Measurements from ENCODE around the gene CISD2.
"Not testable (repeated sequence)": the region's sequence is repeated elsewhere in the genome, so short reads cannot be mapped to it uniquely, and the experiment has no call there.

DNA sequence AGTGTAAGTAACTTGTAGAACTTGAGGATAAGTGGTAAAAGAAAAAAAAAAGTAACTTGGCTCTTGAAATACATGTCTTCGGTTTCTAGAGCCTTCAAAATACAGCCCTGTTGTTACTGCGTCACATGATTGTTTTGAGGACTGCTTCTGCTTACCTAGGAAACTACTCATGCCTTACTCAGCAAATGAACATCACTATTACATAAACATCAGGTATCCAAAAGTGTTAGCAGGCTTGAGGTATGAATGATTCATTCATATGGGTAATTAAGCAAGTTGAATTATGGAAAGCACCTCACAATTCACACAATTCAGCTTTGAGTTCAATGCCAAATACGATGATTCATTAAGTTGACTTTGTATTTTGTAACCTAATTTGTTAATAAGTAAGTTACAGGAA, 21.1 kb downstream of the CISD2 start:
- TF ChIP-seq, protein P1, sequence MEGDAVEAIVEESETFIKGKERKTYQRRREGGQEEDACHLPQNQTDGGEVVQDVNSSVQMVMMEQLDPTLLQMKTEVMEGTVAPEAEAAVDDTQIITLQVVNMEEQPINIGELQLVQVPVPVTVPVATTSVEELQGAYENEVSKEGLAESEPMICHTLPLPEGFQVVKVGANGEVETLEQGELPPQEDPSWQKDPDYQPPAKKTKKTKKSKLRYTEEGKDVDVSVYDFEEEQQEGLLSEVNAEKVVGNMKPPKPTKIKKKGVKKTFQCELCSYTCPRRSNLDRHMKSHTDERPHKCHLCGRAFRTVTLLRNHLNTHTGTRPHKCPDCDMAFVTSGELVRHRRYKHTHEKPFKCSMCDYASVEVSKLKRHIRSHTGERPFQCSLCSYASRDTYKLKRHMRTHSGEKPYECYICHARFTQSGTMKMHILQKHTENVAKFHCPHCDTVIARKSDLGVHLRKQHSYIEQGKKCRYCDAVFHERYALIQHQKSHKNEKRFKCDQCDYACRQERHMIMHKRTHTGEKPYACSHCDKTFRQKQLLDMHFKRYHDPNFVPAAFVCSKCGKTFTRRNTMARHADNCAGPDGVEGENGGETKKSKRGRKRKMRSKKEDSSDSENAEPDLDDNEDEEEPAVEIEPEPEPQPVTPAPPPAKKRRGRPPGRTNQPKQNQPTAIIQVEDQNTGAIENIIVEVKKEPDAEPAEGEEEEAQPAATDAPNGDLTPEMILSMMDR (IDR thresholded peaks at IDR 0.05; ENCODE audit: low read depth, low read length, poor library complexity, severe bottlenecking): not testable (repeated sequence)
- not testable (repeated sequence) for TF ChIP-seq EZH2phosphoT487 (IDR thresholded peaks at IDR 0.05; ENCODE audit: borderline replicate concordance, low read length)

All from DOHH2 (cell line).